ENCODE results near the gene EIF4B. TPM values are rescaled to one million over a fixed set of nuclear protein-coding genes. Genes with fewer than 3 reads are reported as not detected.

Gene EIF4B
- total and polyA plus RNA-seq, 2 of the 13 experiments (the other 11 are each of a cell fraction or from before 2014, with no cell fraction given): 416 to 548 TPM

- TF ChIP-seq SKIL (CRISPR knock-in tag; IDR thresholded peaks at IDR 0.05; ENCODE audit: borderline replicate concordance): peak; percentile 59; the same call in 1 of the 2 replicates
- TF ChIP-seq CAMTA2 (CRISPR knock-in tag; IDR thresholded peaks at IDR 0.05; ENCODE audit: borderline replicate concordance): no peak
- no peak for TF ChIP-seq TAF15 (IDR thresholded peaks at IDR 0.05; ENCODE audit: low read depth, low read length, poor library complexity, severe bottlenecking)
- no peak for TF ChIP-seq CCAR2 (optimal IDR thresholded peaks at IDR 0.05; ENCODE audit: low read depth, low read length)
- peak; percentile 27; the same call in 1 of the 2 replicates for TF ChIP-seq ZIK1 (CRISPR knock-in tag; IDR thresholded peaks at IDR 0.05; ENCODE audit: borderline replicate concordance, low read depth)
- TF ChIP-seq E2F1 (CRISPR knock-in tag; IDR thresholded peaks at IDR 0.05): no peak
- TF ChIP-seq NCOA5 (CRISPR knock-in tag; IDR thresholded peaks at IDR 0.05): no peak
- no peak for TF ChIP-seq ZC3H13 (CRISPR knock-in tag; IDR thresholded peaks at IDR 0.05)
- TF ChIP-seq ZNF775 (CRISPR knock-in tag; IDR thresholded peaks at IDR 0.05; ENCODE audit: borderline replicate concordance): no peak
- TF ChIP-seq MZF1 (CRISPR knock-in tag; IDR thresholded peaks at IDR 0.05; ENCODE audit: borderline replicate concordance): no peak
- TF ChIP-seq MTERF4 (CRISPR knock-in tag; IDR thresholded peaks at IDR 0.05): no peak
- TF ChIP-seq ZFAT (CRISPR knock-in tag; conservative IDR thresholded peaks at IDR 0.05): no peak
- TF ChIP-seq TOE1 (CRISPR knock-in tag; IDR thresholded peaks at IDR 0.05): no peak
- TF ChIP-seq ZNF431 (CRISPR knock-in tag; IDR thresholded peaks at IDR 0.05; ENCODE audit: borderline replicate concordance, low read depth): no peak
- TF ChIP-seq ZNF639 (CRISPR knock-in tag; conservative IDR thresholded peaks at IDR 0.05): no peak
- peak; percentile 96 for TF ChIP-seq ZNF281 (CRISPR knock-in tag; IDR thresholded peaks at IDR 0.05; ENCODE audit: borderline replicate concordance)
- no peak for TF ChIP-seq NRL (CRISPR knock-in tag; IDR thresholded peaks at IDR 0.05; ENCODE audit: borderline replicate concordance)
- no peak for TF ChIP-seq ZNF570 (CRISPR knock-in tag; IDR thresholded peaks at IDR 0.05; ENCODE audit: borderline replicate concordance)
Observed at GRCh38 chr12:53051058-53051880, 45.0 kb downstream of the EIF4B start (continued).
